Stimulated activated CD8-positive, alpha-beta memory T cell treated with anti-CD3 and anti-CD28 coated beads, Interleukin-7, amount 100 ng/mL, for 4 hours (primary cell): Measurements from ENCODE around the gene GCDH.
"Not testable (repeated sequence)": the region's sequence is repeated elsewhere in the genome, so short reads cannot be mapped to it uniquely, and the experiment has no call there.

Experiments
- DNase-seq, 2 donors: peaks; one replicate each; pipeline ENCODE4 v3.0.0-alpha.2; 2020; ENCODE audit warnings: low read depth in 2 of 2

GCDH gene

GRCh38 chr19:12907166-12907565 lies 16.2 kb downstream of the GCDH start:
- DNase-seq, result no peak

GRCh38 chr19:12912571-12912970 lies 21.6 kb downstream of the GCDH start:
- DNase-seq, result no peak

- DNase-seq, result no peak
Measured at GRCh38 chr19:12913011-12913561, 22.1 kb downstream of the GCDH start.

GRCh38 chr19:12913851-12914690 lies 23.1 kb downstream of the GCDH start:
- peak in 1 of 2 donors; percentile 33 for DNase-seq

- DNase-seq, result not testable (repeated sequence)
Measured at GRCh38 chr19:12915860-12916259, 24.9 kb downstream of the GCDH start.

GRCh38 chr19:12918253-12918652 lies 27.3 kb downstream of the GCDH start:
- no peak for DNase-seq

- no peak for DNase-seq
Measured at GRCh38 chr19:12921047-12921446, 30.1 kb downstream of the GCDH start.

GRCh38 chr19:12922959-12923358 lies 32.0 kb downstream of the GCDH start:
- no peak for DNase-seq

- DNase-seq, result no peak
Measured at GRCh38 chr19:12924621-12925310, 33.8 kb downstream of the GCDH start.

- DNase-seq, result no peak
Measured at GRCh38 chr19:12930002-12930645, 39.2 kb downstream of the GCDH start.

GRCh38 chr19:12932392-12933286 lies 41.7 kb downstream of the GCDH start:
- DNase-seq, result no peak

GRCh38 chr19:12933287-12934072 lies 42.5 kb downstream of the GCDH start, which contains the start of gene FARSA:
FARSA (minus strand) TSS chr19:12933711; CDS start chr19:12933696, 15 bp downstream.
- peak; percentile 85 to 87 for DNase-seq

GRCh38 chr19:12935071-12935470 lies 44.1 kb downstream of the GCDH start:
- no peak for DNase-seq

- no peak for DNase-seq
Measured at GRCh38 chr19:12936582-12936981, 45.6 kb downstream of the GCDH start.

- no peak for DNase-seq
Measured at GRCh38 chr19:12937093-12937926, 46.4 kb downstream of the GCDH start.

- peak; percentile 98 to 100 for DNase-seq
Measured at GRCh38 chr19:12937927-12938778, 47.2 kb downstream of the GCDH start, which contains the start of gene CALR. CALR (plus strand) TSS chr19:12938609; CDS start chr19:12938680, 71 bp downstream.

- peak in 1 of 2 donors; percentile 26 for DNase-seq
Measured at GRCh38 chr19:12938779-12939601, 48.0 kb downstream of the GCDH start.
